PFSK-1 (cell line): Measurements from ENCODE around the gene GMEB2.

Source experiments
- FOXP2 ChIP-seq: optimal IDR thresholded peaks from 2 replicates; pipeline ENCODE3; 2011; ENCODE audit warnings: borderline replicate concordance, control low read depth, inconsistent platforms; ENCODE audit not compliant: insufficient read depth; ENCODE audit errors: extremely low read length, extremely low read depth
- POLR2AphosphoS5 ChIP-seq: IDR thresholded peaks from 2 replicates; pipeline ENCODE4 v1.6.1; 2012; ENCODE audit warnings: low read depth, mild to moderate bottlenecking, control low read depth, low read length, moderate library complexity
- SIN3A ChIP-seq: IDR thresholded peaks from 2 replicates; pipeline ENCODE4 v1.6.1; 2012; ENCODE audit warnings: mild to moderate bottlenecking, low read length, moderate library complexity, borderline replicate concordance; ENCODE audit not compliant: insufficient read depth
- TAF1 ChIP-seq: IDR thresholded peaks from 2 replicates; pipeline ENCODE4 v1.6.1; 2012; ENCODE audit warnings: low read length, control low read depth, borderline replicate concordance; ENCODE audit not compliant: insufficient read depth
- TF ChIP-seq, protein P1 (sequence below), 2 experiments: IDR thresholded peaks; 2 replicates each; pipeline versions ENCODE4 v1.6.1 to v1.8.0; 2011 to 2012; ENCODE audit warnings: low read depth in 2 of 2, low read length in 2 of 2, control low read depth in 1 of 2, inconsistent platforms in 1 of 2, mild to moderate bottlenecking in 1 of 2, moderate library complexity in 1 of 2; ENCODE audit not compliant: insufficient read depth in 1 of 2

Gene GMEB2

GRCh38 chr20:63539441-63540370, 87.2 kb downstream of the GMEB2 start:
- TF ChIP-seq FOXP2 (no peak), POLR2AphosphoS5 (no peak), TAF1 (no peak), SIN3A (no peak)
- TF ChIP-seq, protein P1, sequence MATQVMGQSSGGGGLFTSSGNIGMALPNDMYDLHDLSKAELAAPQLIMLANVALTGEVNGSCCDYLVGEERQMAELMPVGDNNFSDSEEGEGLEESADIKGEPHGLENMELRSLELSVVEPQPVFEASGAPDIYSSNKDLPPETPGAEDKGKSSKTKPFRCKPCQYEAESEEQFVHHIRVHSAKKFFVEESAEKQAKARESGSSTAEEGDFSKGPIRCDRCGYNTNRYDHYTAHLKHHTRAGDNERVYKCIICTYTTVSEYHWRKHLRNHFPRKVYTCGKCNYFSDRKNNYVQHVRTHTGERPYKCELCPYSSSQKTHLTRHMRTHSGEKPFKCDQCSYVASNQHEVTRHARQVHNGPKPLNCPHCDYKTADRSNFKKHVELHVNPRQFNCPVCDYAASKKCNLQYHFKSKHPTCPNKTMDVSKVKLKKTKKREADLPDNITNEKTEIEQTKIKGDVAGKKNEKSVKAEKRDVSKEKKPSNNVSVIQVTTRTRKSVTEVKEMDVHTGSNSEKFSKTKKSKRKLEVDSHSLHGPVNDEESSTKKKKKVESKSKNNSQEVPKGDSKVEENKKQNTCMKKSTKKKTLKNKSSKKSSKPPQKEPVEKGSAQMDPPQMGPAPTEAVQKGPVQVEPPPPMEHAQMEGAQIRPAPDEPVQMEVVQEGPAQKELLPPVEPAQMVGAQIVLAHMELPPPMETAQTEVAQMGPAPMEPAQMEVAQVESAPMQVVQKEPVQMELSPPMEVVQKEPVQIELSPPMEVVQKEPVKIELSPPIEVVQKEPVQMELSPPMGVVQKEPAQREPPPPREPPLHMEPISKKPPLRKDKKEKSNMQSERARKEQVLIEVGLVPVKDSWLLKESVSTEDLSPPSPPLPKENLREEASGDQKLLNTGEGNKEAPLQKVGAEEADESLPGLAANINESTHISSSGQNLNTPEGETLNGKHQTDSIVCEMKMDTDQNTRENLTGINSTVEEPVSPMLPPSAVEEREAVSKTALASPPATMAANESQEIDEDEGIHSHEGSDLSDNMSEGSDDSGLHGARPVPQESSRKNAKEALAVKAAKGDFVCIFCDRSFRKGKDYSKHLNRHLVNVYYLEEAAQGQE (IDR thresholded peaks at IDR 0.05; ENCODE audit: insufficient read depth in 1 of 2, low read depth in 2 of 2, low read length in 2 of 2), result no peak

DNA sequence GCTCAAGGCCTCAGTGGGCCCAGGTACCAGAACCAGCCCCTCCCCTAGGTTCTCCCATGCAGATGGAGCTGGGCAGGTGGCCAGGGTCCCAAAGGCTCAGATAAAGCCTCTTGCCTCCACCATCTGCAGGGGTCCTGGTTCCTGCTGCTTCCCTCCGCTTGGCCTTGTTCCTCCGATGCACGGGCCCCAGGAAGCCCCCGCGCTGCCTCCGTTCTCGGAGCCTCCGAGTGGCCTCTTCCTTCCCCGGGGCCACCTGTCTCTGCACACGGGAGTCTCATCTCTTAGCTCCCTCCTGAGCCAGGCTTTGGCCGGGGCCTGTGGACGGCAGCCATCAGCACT, 87.8 kb downstream of the GMEB2 start:
- TF ChIP-seq TAF1 (no peak), SIN3A (no peak), POLR2AphosphoS5 (no peak), FOXP2 (no peak)
- TF ChIP-seq, protein P1 (IDR thresholded peaks at IDR 0.05; ENCODE audit: insufficient read depth in 1 of 2, low read depth in 2 of 2, low read length in 2 of 2), result no peak

DNA sequence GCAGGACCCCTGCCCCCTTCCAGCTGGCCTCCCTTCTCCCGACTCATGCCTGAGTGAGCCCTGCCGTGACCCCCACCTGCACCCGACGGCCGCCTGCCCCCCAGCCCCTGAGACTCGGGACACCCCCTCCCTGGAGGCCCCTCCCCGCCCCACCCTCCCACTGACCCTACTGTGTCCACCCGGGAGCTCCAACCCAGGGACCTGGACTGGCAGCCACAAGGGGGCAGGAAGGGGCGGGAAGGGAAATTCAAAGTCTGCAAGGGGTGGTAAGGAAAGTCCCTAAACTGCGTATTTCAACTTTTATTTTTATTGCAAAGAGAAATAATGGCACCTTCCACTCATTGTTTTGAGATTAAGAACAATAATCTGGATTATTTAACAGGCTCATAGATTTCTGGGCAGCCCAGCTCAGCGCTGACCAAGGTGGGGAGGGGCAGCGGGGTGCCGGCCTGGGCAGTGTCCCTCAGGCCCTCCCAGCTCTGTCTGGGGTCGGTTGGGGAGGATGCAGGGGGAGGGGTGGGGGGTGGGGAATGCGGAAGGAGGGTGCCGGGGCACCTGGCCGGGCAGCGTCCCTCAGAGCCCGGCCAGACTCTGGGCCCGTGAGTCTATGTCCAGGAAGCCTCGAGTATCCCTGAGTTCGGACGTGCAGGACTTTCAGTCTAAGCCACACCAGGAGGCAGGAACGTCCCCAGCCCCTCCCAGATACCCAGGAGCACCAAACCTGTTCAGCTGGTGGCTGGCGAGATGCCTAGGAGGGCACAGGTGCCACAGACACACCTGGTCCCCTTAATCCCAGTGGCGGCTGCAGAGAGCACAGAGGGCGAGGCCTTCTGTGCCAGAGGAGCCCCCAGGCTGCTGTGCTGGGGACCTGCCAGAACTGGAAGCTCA, 88.5 kb downstream of the GMEB2 start:
- TF ChIP-seq TAF1 (no peak), POLR2AphosphoS5 (no peak), FOXP2 (no peak), SIN3A (no peak)
- TF ChIP-seq, protein P1 (IDR thresholded peaks at IDR 0.05; ENCODE audit: insufficient read depth in 1 of 2, low read depth in 2 of 2, low read length in 2 of 2), result no peak
